ENCODE results near the gene TMCC1. TPM values are rescaled to one million over a fixed set of nuclear protein-coding genes. Genes with fewer than 3 reads are reported as not detected.

Gene TMCC1
- total and polyA plus RNA-seq, 9 donors: 13.2 to 57.2 (median 42.4) TPM

DNA sequence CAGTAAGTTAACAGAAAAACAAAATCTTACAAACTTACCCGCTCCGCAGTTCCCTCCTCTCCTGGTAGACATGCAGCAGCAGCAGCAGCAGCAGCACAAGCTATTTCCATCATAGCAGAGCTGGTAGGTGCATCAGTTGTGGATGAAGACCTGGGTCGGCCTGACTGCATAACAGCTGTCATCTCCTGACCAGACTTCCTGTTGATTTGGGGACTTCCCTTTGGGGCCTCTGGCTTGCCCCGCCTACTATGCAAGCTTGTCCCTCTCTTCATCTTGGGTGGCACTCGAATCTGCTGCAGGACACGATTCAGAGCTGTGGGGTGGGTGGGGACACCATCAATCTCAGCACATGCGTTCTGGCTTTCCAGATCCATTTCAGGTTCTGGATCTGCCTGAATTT lies 65.7 kb downstream of the TMCC1 start:
- TF ChIP-seq EP300 (IDR thresholded peaks at IDR 0.05) (no peak), POLR2A (IDR thresholded peaks at IDR 0.05) (no peak)
- TF ChIP-seq, protein P1, sequence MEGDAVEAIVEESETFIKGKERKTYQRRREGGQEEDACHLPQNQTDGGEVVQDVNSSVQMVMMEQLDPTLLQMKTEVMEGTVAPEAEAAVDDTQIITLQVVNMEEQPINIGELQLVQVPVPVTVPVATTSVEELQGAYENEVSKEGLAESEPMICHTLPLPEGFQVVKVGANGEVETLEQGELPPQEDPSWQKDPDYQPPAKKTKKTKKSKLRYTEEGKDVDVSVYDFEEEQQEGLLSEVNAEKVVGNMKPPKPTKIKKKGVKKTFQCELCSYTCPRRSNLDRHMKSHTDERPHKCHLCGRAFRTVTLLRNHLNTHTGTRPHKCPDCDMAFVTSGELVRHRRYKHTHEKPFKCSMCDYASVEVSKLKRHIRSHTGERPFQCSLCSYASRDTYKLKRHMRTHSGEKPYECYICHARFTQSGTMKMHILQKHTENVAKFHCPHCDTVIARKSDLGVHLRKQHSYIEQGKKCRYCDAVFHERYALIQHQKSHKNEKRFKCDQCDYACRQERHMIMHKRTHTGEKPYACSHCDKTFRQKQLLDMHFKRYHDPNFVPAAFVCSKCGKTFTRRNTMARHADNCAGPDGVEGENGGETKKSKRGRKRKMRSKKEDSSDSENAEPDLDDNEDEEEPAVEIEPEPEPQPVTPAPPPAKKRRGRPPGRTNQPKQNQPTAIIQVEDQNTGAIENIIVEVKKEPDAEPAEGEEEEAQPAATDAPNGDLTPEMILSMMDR (IDR thresholded peaks at IDR 0.05): no peak
- no peaks in the 10 kb centered on the region for H3K9me3 ChIP-seq
- no peak for DNase-seq

DNA sequence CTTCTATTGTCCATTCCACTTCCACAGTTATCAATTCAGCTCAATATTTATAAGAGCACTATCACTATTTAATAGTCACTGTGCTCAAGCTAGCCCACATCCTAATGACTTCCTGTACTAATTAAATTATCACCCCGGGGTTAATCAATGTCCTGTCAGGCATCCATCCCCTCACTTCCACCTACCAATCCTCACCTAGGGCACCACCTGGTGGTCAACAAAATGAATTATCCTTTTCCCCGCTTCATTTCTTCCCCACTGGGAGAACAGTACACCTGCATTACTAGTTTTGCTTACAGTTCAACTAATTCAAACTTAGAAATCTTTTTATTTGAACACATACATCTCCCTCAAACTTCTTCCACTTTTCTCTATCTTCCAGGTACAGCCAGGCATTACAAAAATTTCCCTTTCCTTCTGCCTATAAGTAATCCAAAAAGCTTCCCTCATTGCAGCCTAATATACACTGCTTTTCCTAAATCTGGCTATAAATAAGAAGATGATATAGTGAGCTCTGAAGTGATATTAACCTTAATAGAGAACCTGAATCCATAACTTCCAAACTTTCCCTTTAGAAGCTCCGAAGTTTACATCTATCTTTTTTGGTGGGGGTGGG lies 68.5 kb downstream of the TMCC1 start:
- intact Hi-C loops (cut with DNase I): loop anchor here (5.0 to 10.0 kb wide), 6 partner anchors 170 to 340 kb away; no protein-coding TSS in a partner anchor
- WGBS, 3 donors: 55 to 59% (median 57%) methylated on average over 3 of the region's 3 CpGs
- no peak overlapping the region for H3K4me3 ChIP-seq
- H3K4me1 ChIP-seq (ENCODE audit: insufficient read depth): peaks cover 1% of the 10 kb centered on the region
- no peak overlapping the region for H3K27ac ChIP-seq
- TF ChIP-seq EP300 (IDR thresholded peaks at IDR 0.05): no peak
- TF ChIP-seq POLR2A (IDR thresholded peaks at IDR 0.05): no peak
- TF ChIP-seq, protein P1 (IDR thresholded peaks at IDR 0.05): peak; percentile 26 to 68 (median 59)
- no peaks in the 10 kb centered on the region for H3K27me3 ChIP-seq
- H3K36me3 ChIP-seq: no peaks in the 10 kb centered on the region
- H3K9me3 ChIP-seq: no peaks in the 10 kb centered on the region
- DNase-seq: peak in 1 of 5 donors; percentile 33

More for the DNA sequence above, 65.7 kb downstream of the TMCC1 start:
- no peak overlapping the region for H3K27ac ChIP-seq
- intact Hi-C loops (cut with DNase I): loop anchor here (5.0 to 10.0 kb wide), 6 partner anchors 173 to 343 kb away; no protein-coding TSS in a partner anchor
- no peak overlapping the region for H3K4me3 ChIP-seq
- 78 to 84% (median 80%) methylated on average over 7 of the region's 7 CpGs for WGBS, 3 donors
- H3K27me3 ChIP-seq: no peaks in the 10 kb centered on the region
- no peaks in the 10 kb centered on the region for H3K4me1 ChIP-seq (ENCODE audit: insufficient read depth)
- H3K36me3 ChIP-seq: no peaks in the 10 kb centered on the region

DNA sequence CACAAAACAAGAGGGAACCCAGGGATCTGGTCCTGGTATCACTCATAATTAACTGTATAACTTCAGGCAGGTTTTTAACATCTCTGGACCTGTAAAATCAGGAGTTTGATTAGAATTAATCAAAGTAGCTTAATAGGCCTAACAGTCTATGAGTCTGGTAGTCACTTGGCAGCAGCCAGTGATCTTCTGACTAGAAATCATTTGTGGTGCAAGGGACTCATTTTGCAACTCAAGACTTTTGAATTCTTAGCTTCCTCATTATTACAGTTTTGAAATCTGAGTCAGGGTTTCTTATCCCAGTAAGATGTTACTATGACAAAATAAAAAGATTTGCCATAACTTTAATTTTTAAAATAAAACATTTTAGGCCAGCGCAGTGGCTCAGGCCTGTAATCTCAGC lies 70.8 kb downstream of the TMCC1 start:
- no peak overlapping the region for H3K4me3 ChIP-seq
- no peak for DNase-seq
- TF ChIP-seq EP300 (IDR thresholded peaks at IDR 0.05) (no peak), POLR2A (IDR thresholded peaks at IDR 0.05) (no peak)
- TF ChIP-seq, protein P1 (IDR thresholded peaks at IDR 0.05): no peak
- no peaks in the 10 kb centered on the region for H3K36me3 ChIP-seq
- no peaks in the 10 kb centered on the region for H3K27me3 ChIP-seq
- intact Hi-C loops (cut with DNase I): loop anchor here in 3 of 4 donors (5.0 to 10.0 kb wide), 5 partner anchors 168 to 338 kb away; no protein-coding TSS in a partner anchor
- H3K9me3 ChIP-seq: no peaks in the 10 kb centered on the region
- H3K27ac ChIP-seq: no peak overlapping the region
- H3K4me1 ChIP-seq (ENCODE audit: insufficient read depth): peaks cover 1% of the 10 kb centered on the region
- WGBS, 3 donors: 95 to 97% (median 96%) methylated on average over 1 of the region's 1 CpG

DNA sequence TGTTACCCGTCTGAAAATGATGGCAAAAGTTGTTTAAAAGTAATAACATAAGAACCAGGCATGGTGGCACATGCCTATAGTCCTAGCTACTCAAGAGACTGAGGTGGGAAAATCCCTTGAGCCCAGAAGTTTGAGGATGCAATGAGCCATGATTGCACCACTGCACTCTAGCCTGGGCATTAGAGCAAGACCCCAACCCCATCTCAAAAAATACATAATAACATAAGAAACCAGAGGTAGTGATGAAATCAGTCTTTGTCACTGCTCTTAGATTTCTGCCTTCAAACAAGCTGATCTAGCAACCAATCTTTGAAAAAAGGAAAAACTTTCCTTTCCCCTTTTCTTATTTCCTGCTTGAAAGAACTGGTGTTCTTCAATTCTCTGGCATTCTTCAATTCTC lies 71.3 kb downstream of the TMCC1 start:
- Histone ChIP-seq H3K27ac (no peak overlapping the region), H3K4me1 (ENCODE audit: insufficient read depth) (peaks cover 1% of the 10 kb centered on the region), H3K27me3 (no peaks in the 10 kb centered on the region), H3K36me3 (no peaks in the 10 kb centered on the region), H3K4me3 (no peak overlapping the region), H3K9me3 (no peaks in the 10 kb centered on the region)
- TF ChIP-seq EP300 (IDR thresholded peaks at IDR 0.05) (no peak), POLR2A (IDR thresholded peaks at IDR 0.05) (no peak)
- TF ChIP-seq, protein P1 (IDR thresholded peaks at IDR 0.05): no peak
- DNase-seq: no peak
- intact Hi-C loops (cut with DNase I): loop anchor here in 3 of 4 donors (5.0 to 10.0 kb wide), 5 partner anchors 167 to 337 kb away; no protein-coding TSS in a partner anchor
- 89 to 90% (median 89%) methylated on average over 1 of the region's 1 CpG for WGBS, 3 donors
